ENCODE measurements around the gene CKB. TPM values are rescaled to one million over a fixed set of nuclear protein-coding genes. Genes with fewer than 3 reads are reported as not detected.
A peak's percentile ranks its signal among the peaks of the same experiment; 100 is the strongest.

Gene CKB
- total RNA-seq, 2 donors from 2014 or later, result 546 to 707 TPM

DNA sequence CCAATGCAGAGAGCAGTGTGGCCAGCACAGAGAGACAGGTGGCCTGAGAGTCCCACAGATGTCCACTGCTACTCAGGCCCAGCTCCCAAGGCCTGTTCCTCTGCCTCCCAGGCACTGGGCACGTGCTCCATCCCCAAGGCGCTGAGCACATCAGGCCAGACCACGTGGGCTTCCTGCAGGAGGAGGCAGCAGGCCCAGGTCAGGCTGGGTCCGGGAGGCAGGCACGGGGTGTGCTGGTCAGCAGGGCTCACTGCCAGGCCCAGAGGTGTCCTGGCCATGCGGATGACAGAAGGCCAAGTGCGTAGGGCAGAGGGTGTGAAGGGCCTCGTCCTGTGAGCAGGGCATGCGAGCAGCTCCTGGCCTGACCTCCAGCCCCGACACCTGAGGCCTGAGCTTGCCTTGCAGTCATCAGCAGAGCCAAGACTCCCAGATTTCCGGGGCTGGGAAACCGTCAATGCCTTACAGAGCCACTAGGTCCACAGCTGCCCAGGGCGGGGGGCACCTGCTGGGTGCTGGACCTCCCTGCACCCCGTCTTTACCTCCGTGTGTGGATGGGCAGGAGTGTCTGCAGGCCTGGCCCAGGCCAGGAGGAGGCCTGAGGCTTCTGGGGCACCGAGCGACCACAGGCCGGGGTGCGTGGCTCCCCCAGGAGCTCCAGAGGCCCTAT lies 21.2 kb upstream of the CKB start:
- DNase-seq (ENCODE audit: low spot score), result no peak
- Histone ChIP-seq H3K4me3 (no peak overlapping the region), H3K27ac (peak overlapping the region; percentile 72 to 82), H3K9me3 (no peaks in the 10 kb centered on the region), H3K4me1 (peaks cover 0 to 68% of the 10 kb centered on the region in 2 donors), H3K27me3 (no peaks in the 10 kb centered on the region), H3K36me3 (no peaks in the 10 kb centered on the region)
- TF ChIP-seq, protein P1, sequence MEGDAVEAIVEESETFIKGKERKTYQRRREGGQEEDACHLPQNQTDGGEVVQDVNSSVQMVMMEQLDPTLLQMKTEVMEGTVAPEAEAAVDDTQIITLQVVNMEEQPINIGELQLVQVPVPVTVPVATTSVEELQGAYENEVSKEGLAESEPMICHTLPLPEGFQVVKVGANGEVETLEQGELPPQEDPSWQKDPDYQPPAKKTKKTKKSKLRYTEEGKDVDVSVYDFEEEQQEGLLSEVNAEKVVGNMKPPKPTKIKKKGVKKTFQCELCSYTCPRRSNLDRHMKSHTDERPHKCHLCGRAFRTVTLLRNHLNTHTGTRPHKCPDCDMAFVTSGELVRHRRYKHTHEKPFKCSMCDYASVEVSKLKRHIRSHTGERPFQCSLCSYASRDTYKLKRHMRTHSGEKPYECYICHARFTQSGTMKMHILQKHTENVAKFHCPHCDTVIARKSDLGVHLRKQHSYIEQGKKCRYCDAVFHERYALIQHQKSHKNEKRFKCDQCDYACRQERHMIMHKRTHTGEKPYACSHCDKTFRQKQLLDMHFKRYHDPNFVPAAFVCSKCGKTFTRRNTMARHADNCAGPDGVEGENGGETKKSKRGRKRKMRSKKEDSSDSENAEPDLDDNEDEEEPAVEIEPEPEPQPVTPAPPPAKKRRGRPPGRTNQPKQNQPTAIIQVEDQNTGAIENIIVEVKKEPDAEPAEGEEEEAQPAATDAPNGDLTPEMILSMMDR (IDR thresholded peaks at IDR 0.05), result no peak

DNA sequence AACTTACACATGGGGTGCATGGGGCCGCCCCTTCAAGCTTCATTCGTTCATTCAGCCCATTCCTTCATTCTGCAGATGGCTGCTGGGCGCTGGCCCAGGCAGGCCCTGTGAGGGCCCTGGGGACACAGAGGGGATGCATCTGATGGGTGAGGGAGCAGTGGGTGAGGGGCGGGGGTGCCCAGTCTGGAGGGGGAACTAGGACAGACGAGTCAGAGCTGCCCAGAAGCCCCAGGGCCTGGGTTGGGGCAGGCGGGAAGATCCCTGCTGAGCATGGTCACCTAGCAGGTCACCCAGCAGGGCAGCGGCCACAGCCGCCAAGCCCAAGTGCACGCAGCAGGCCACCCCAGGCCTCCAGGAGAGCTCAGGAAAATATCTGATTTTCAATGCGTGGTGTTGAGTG lies 20.5 kb upstream of the CKB start:
- TF ChIP-seq, protein P1 (IDR thresholded peaks at IDR 0.05), result no peak
- no peak overlapping the region for H3K4me3 ChIP-seq
- DNase-seq (ENCODE audit: low spot score), result no peak

DNA sequence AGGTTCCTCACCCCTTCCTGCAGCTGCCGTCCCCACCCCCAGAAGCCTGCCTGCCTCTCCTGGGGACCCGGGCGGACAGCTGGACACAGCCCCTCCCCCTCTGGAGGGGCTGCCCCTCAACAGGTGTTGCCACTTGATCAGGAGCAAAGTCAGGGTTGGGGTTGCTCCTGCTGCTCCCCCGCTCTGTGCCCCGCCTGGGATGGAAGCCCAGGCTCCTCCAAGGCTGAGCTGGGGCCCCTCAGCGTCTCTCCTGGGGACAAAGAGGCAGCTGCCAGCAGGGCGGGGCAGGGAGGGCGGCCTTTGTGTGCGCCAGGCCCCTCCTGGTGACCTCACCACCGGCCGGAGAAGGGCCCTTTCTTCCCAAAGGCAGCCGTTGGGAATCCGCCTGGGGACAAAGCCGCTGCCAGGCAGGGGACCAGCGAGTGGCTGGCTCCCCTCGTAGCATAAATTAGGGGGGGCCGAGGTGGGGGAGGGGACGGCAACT lies 20.0 kb upstream of the CKB start:
- Histone ChIP-seq H3K4me3 (no peak overlapping the region), H3K27ac (peak overlapping the region; percentile 72 to 82), H3K9me3 (no peaks in the 10 kb centered on the region), H3K36me3 (no peaks in the 10 kb centered on the region), H3K4me1 (peaks cover 0 to 76% of the 10 kb centered on the region in 2 donors), H3K27me3 (no peaks in the 10 kb centered on the region)
- TF ChIP-seq, protein P1 (IDR thresholded peaks at IDR 0.05), result no peak
- peak; percentile 82 for DNase-seq (ENCODE audit: low spot score)

More for the DNA sequence above, 20.5 kb upstream of the CKB start:
- Histone ChIP-seq H3K36me3 (no peaks in the 10 kb centered on the region), H3K27me3 (no peaks in the 10 kb centered on the region), H3K4me1 (peaks cover 0 to 74% of the 10 kb centered on the region in 2 donors), H3K9me3 (no peaks in the 10 kb centered on the region), H3K27ac (peak overlapping the region; percentile 72 to 82)

DNA sequence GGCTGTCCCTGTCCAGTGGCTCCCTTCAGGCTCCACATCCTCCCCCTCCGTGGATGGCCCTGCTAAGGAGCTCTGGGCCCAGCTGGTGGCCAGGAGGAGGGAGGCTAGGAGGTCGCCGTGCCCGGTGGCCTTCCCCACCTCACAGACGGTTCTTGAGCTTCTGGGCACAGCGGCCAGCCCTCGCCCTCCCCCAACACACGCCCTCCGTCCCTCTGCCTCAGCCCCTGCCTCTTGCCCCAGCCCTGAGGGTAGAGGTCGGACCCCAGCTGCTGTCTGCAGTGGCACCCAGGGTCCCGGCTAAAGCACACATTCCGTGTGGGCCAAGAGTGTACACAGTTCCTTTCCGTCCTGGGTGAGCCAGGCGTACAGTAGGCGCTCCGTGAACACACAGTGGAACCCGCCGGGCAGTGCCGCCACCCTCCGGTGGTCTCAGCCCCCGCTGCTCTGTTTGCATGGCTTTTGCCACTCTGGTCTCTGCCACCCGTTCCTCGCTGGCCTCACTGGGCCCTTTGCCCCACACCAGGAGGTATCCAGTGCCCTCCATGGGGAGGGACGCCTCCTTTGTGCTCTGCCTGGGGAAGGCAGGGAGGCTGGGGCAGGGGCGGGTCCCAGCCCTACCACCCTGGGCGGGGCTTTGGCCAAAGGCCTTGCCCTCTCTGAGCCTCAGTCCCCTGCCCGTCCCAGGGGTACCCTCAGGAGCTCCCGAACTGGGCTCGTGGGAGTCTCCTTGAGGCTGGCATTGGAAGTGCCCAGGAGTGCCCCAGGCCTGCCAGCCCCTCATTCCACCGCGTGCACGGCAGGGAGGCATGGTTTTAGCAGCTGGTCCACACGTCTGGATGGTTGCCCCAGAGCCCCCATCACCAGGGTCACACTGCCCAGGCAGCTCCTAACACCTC lies 19.3 kb upstream of the CKB start:
- H3K36me3 ChIP-seq, result no peaks in the 10 kb centered on the region
- no peak overlapping the region for H3K4me3 ChIP-seq
- DNase-seq (ENCODE audit: low spot score), result no peak
- TF ChIP-seq, protein P1 (IDR thresholded peaks at IDR 0.05), result no peak
- H3K27ac ChIP-seq, result peak overlapping the region; percentile 72 to 82
- peaks cover 0 to 75% of the 10 kb centered on the region in 2 donors for H3K4me1 ChIP-seq
- no peaks in the 10 kb centered on the region for H3K9me3 ChIP-seq
- H3K27me3 ChIP-seq, result no peaks in the 10 kb centered on the region

DNA sequence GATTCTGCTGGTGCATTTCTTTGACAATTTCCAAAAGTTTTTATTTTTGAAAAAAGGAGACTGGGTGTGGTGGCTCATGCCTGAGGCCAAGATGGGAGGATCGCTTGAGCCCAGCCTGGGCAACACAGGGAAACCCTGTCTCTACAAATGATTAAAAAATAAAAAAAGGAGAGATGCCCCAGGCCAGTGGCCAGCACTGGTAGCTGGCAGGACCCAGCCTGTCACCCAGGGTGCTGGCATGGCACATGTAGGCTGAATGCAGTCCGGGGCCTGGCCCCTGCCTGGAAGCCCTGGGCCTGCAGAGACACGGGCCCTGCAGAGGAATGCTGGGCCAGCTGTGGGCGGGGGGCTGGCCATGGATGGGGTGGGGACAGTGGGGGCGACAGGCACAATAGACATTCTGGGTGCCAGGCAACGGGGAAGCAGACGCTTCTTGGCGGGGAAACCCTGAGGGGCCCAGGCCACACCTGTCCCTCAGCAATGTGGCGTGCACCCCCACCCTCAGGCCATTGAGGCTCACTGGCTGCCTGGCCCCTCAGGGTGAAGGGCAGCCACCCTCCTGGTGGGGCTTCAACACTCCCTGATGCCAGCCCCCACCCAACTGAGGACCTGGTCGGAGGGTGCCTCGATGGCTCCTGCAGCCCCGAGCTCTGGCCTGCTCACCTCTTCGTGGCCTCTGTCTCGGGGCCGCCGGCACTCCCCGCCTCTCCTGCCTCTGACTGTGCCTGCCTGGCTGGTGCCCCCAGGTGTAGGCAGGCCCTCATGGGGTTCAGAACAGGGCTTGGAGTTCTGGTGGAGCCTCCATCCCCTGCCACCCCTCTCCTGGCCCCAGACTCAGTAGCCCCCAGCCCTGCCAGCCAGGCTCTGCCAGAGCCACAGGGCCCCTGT lies 18.4 kb upstream of the CKB start:
- peaks cover 0 to 67% of the 10 kb centered on the region in 2 donors for H3K4me1 ChIP-seq

More for the DNA sequence above, 18.4 kb upstream of the CKB start:
- Histone ChIP-seq H3K27ac (peak overlapping the region; percentile 72 to 82), H3K9me3 (no peaks in the 10 kb centered on the region), H3K4me3 (no peak overlapping the region), H3K36me3 (no peaks in the 10 kb centered on the region), H3K27me3 (no peaks in the 10 kb centered on the region)
- TF ChIP-seq, protein P1 (IDR thresholded peaks at IDR 0.05), result no peak
- DNase-seq (ENCODE audit: low spot score), result no peak

All from right atrium auricular region (tissue), 2 donors.